Measurements from ENCODE around the gene ATP1B1.

DNA sequence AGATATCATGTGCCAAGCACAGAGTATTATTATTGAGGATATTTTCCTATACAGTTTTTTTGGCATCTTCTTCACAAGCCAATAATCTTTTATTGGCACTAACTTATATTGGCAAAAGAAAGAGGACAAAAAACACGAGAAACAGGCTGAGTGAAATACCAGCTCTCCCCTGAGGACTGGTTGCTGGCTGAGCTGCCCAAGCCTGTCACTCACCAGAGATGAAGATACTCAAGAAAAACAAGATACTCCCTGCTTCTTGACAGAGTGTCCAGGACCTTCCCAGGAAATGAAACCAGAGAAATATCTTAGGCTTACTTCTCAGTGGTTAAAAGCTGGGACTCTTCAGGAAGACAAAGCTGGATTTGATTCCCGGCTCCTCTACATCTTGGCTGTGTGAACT lies 35.9 kb upstream of the ATP1B1 start:
- TF ChIP-seq, protein P1, sequence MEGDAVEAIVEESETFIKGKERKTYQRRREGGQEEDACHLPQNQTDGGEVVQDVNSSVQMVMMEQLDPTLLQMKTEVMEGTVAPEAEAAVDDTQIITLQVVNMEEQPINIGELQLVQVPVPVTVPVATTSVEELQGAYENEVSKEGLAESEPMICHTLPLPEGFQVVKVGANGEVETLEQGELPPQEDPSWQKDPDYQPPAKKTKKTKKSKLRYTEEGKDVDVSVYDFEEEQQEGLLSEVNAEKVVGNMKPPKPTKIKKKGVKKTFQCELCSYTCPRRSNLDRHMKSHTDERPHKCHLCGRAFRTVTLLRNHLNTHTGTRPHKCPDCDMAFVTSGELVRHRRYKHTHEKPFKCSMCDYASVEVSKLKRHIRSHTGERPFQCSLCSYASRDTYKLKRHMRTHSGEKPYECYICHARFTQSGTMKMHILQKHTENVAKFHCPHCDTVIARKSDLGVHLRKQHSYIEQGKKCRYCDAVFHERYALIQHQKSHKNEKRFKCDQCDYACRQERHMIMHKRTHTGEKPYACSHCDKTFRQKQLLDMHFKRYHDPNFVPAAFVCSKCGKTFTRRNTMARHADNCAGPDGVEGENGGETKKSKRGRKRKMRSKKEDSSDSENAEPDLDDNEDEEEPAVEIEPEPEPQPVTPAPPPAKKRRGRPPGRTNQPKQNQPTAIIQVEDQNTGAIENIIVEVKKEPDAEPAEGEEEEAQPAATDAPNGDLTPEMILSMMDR (IDR thresholded peaks at IDR 0.05), result no peak
- no peak for TF ChIP-seq POLR2A (IDR thresholded peaks at IDR 0.05)
